Neutrophil (primary cell): ENCODE measurements around the gene ZNF644.

ENCODE experiments used
- H3K27ac ChIP-seq: fragments of 200-600 bp; sonication (generic); 2 replicates; pipeline ENCODE4 v1.5.1; 2016; ENCODE audit warnings: mild to moderate bottlenecking, moderate library complexity
- H3K27me3 ChIP-seq: fragments of 200-600 bp; sonication (generic); 2 replicates; pipeline ENCODE4 v1.6.0; 2016; ENCODE audit warnings: mild to moderate bottlenecking
- H3K36me3 ChIP-seq: fragments of 200-600 bp; sonication (generic); 2 replicates; pipeline ENCODE4 v1.5.1; 2017
- H3K4me1 ChIP-seq, 2 experiments: fragments of 200-600 bp in 1 of 2; sonication (generic) in 1 of 2; 1 replicate in 1 of 2; 2 replicates in 1 of 2; pipeline versions ENCODE4 v1.5.1 to v1.6.1; 2013 to 2016; ENCODE audit warnings: low read depth in 1 of 2, low read length in 1 of 2, mild to moderate bottlenecking in 1 of 2, moderate library complexity in 1 of 2; ENCODE audit not compliant: control insufficient read depth in 1 of 2, insufficient read depth in 1 of 2
- H3K4me3 ChIP-seq, 2 experiments: fragments of 200-600 bp in 1 of 2; sonication (generic) in 1 of 2; 1 replicate in 1 of 2; 2 replicates in 1 of 2; pipeline ENCODE4 v1.5.1; 2013 to 2016; ENCODE audit warnings: low read depth in 1 of 2, low read length in 1 of 2, mild to moderate bottlenecking in 1 of 2, moderate library complexity in 1 of 2
- H3K9me3 ChIP-seq: fragments of 200-600 bp; sonication (generic); 2 replicates; pipeline ENCODE4 v1.5.1; 2016
- CTCF ChIP-seq: fragments of 200-600 bp; sonication (generic); IDR thresholded peaks from 2 replicates; pipeline ENCODE4 v1.5.1; 2016; ENCODE audit warnings: antibody characterized with exemption

Gene ZNF644

GRCh38 chr1:91012196-91012595, 9.6 kb downstream of the ZNF644 start:
- Histone ChIP-seq H3K27me3 (no peaks in the 10 kb centered on the region), H3K36me3 (no peaks in the 10 kb centered on the region), H3K27ac (no peak overlapping the region), H3K9me3 (no peaks in the 10 kb centered on the region), H3K4me1 (peaks cover 0 to 3% of the 10 kb centered on the region in 2 experiments), H3K4me3 (no peak overlapping the region)
- no peak for TF ChIP-seq CTCF

GRCh38 chr1:91011726-91012125, 10.1 kb downstream of the ZNF644 start:
- no peak for TF ChIP-seq CTCF
- peaks cover 0 to 3% of the 10 kb centered on the region in 2 experiments for H3K4me1 ChIP-seq
- H3K36me3 ChIP-seq: no peaks in the 10 kb centered on the region
- H3K27me3 ChIP-seq: no peaks in the 10 kb centered on the region
- no peak overlapping the region for H3K27ac ChIP-seq
- no peaks in the 10 kb centered on the region for H3K9me3 ChIP-seq
- H3K4me3 ChIP-seq: no peak overlapping the region

GRCh38 chr1:91007827-91008226, 14.0 kb downstream of the ZNF644 start:
- Histone ChIP-seq H3K4me3 (no peak overlapping the region), H3K27ac (no peak overlapping the region), H3K9me3 (no peaks in the 10 kb centered on the region), H3K36me3 (no peaks in the 10 kb centered on the region), H3K4me1 (peaks cover 0 to 3% of the 10 kb centered on the region in 2 experiments), H3K27me3 (no peaks in the 10 kb centered on the region)
- no peak for TF ChIP-seq CTCF

- Histone ChIP-seq H3K4me1 (peaks cover 0 to 3% of the 10 kb centered on the region in 2 experiments), H3K9me3 (no peaks in the 10 kb centered on the region), H3K36me3 (no peaks in the 10 kb centered on the region), H3K4me3 (no peak overlapping the region), H3K27me3 (no peaks in the 10 kb centered on the region), H3K27ac (no peak overlapping the region)
- no peak for TF ChIP-seq CTCF
Measured at GRCh38 chr1:91007092-91007491, 14.7 kb downstream of the ZNF644 start.

- no peak overlapping the region for H3K4me3 ChIP-seq
- TF ChIP-seq CTCF: no peak
- no peaks in the 10 kb centered on the region for H3K9me3 ChIP-seq
- no peaks in the 10 kb centered on the region for H3K4me1 ChIP-seq
- H3K27ac ChIP-seq: no peak overlapping the region
- H3K27me3 ChIP-seq: no peaks in the 10 kb centered on the region
- no peaks in the 10 kb centered on the region for H3K36me3 ChIP-seq
Measured at GRCh38 chr1:91006113-91006908, 15.5 kb downstream of the ZNF644 start.
